ENCODE measurements around the gene RCAN2. TPM values are rescaled to one million over a fixed set of nuclear protein-coding genes. Genes with fewer than 3 reads are reported as not detected.
A peak's percentile ranks its signal among the peaks of the same experiment; 100 is the strongest.

The RCAN2 gene
- total RNA-seq, 1 experiment from 2014 or later, result 4.7 TPM

GRCh38 chr6:46240866-46241565 lies 250.2 kb downstream of the RCAN2 start:
- H4K20me1 ChIP-seq (ENCODE audit: insufficient read depth, low read depth, low read length), result no peaks in the 10 kb centered on the region
- H3K27ac ChIP-seq (ENCODE audit: low read length), result no peak overlapping the region
- no peaks in the 10 kb centered on the region for H3K9me3 ChIP-seq (ENCODE audit: low read length)
- no peaks in the 10 kb centered on the region for H3K79me2 ChIP-seq (ENCODE audit: low read length)
- H3K4me3 ChIP-seq (ENCODE audit: low read length), result no peak overlapping the region
- no peak overlapping the region for H3K4me2 ChIP-seq (ENCODE audit: low read depth, low read length, poor library complexity, severe bottlenecking)
- no peak overlapping the region for H2AFZ ChIP-seq (ENCODE audit: low read length)
- H3K9me2 ChIP-seq (replicated peaks; ENCODE audit: insufficient read depth, low read length), result no peaks in the 10 kb centered on the region
- H3K4me1 ChIP-seq (ENCODE audit: low read length), result peaks cover 9% of the 10 kb centered on the region
- no peaks in the 10 kb centered on the region for H3K27me3 ChIP-seq (ENCODE audit: low read length)
- DNase-seq, result no peak
- no peak overlapping the region for H3K9ac ChIP-seq (ENCODE audit: low read length)
- H3K36me3 ChIP-seq (ENCODE audit: insufficient read depth, low read length), result no peaks in the 10 kb centered on the region

- Histone ChIP-seq H3K4me1 (ENCODE audit: low read length) (no peaks in the 10 kb centered on the region), H4K20me1 (ENCODE audit: insufficient read depth, low read depth, low read length) (no peaks in the 10 kb centered on the region), H3K9ac (ENCODE audit: low read length) (no peak overlapping the region), H2AFZ (ENCODE audit: low read length) (no peak overlapping the region), H3K9me3 (ENCODE audit: low read length) (no peaks in the 10 kb centered on the region), H3K4me3 (ENCODE audit: low read length) (no peak overlapping the region), H3K27ac (ENCODE audit: low read length) (no peak overlapping the region), H3K4me2 (ENCODE audit: low read depth, low read length, poor library complexity, severe bottlenecking) (no peak overlapping the region), H3K9me2 (replicated peaks; ENCODE audit: insufficient read depth, low read length) (no peaks in the 10 kb centered on the region), H3K79me2 (ENCODE audit: low read length) (no peaks in the 10 kb centered on the region), H3K27me3 (ENCODE audit: low read length) (no peaks in the 10 kb centered on the region), H3K36me3 (ENCODE audit: insufficient read depth, low read length) (no peaks in the 10 kb centered on the region)
- no peak for DNase-seq
These were observed 254.5 kb downstream of the RCAN2 start for GRCh38 chr6:46236752-46237151.

- Histone ChIP-seq H3K9me2 (replicated peaks; ENCODE audit: insufficient read depth, low read length) (no peaks in the 10 kb centered on the region), H3K27me3 (ENCODE audit: low read length) (no peaks in the 10 kb centered on the region), H3K4me2 (ENCODE audit: low read depth, low read length, poor library complexity, severe bottlenecking) (no peak overlapping the region), H4K20me1 (ENCODE audit: insufficient read depth, low read depth, low read length) (no peaks in the 10 kb centered on the region), H3K27ac (ENCODE audit: low read length) (no peak overlapping the region), H3K4me1 (ENCODE audit: low read length) (no peaks in the 10 kb centered on the region), H3K79me2 (ENCODE audit: low read length) (no peaks in the 10 kb centered on the region), H3K4me3 (ENCODE audit: low read length) (no peak overlapping the region), H2AFZ (ENCODE audit: low read length) (no peak overlapping the region), H3K36me3 (ENCODE audit: insufficient read depth, low read length) (no peaks in the 10 kb centered on the region), H3K9ac (ENCODE audit: low read length) (no peak overlapping the region), H3K9me3 (ENCODE audit: low read length) (no peaks in the 10 kb centered on the region)
- DNase-seq, result no peak
These were observed 256.0 kb downstream of the RCAN2 start for GRCh38 chr6:46235242-46235641.

GRCh38 chr6:46234700-46235099 lies 256.5 kb downstream of the RCAN2 start:
- no peaks in the 10 kb centered on the region for H3K9me3 ChIP-seq (ENCODE audit: low read length)
- no peak overlapping the region for H2AFZ ChIP-seq (ENCODE audit: low read length)
- no peaks in the 10 kb centered on the region for H3K9me2 ChIP-seq (replicated peaks; ENCODE audit: insufficient read depth, low read length)
- H3K9ac ChIP-seq (ENCODE audit: low read length), result no peak overlapping the region
- no peak overlapping the region for H3K27ac ChIP-seq (ENCODE audit: low read length)
- H3K4me2 ChIP-seq (ENCODE audit: low read depth, low read length, poor library complexity, severe bottlenecking), result no peak overlapping the region
- no peaks in the 10 kb centered on the region for H4K20me1 ChIP-seq (ENCODE audit: insufficient read depth, low read depth, low read length)
- no peak overlapping the region for H3K4me3 ChIP-seq (ENCODE audit: low read length)
- DNase-seq, result no peak
- H3K36me3 ChIP-seq (ENCODE audit: insufficient read depth, low read length), result no peaks in the 10 kb centered on the region
- H3K79me2 ChIP-seq (ENCODE audit: low read length), result no peaks in the 10 kb centered on the region
- no peaks in the 10 kb centered on the region for H3K27me3 ChIP-seq (ENCODE audit: low read length)
- H3K4me1 ChIP-seq (ENCODE audit: low read length), result no peaks in the 10 kb centered on the region

- no peak overlapping the region for H2AFZ ChIP-seq (ENCODE audit: low read length)
- no peaks in the 10 kb centered on the region for H3K4me1 ChIP-seq (ENCODE audit: low read length)
- H3K27ac ChIP-seq (ENCODE audit: low read length), result no peak overlapping the region
- no peaks in the 10 kb centered on the region for H4K20me1 ChIP-seq (ENCODE audit: insufficient read depth, low read depth, low read length)
- H3K27me3 ChIP-seq (ENCODE audit: low read length), result no peaks in the 10 kb centered on the region
- no peaks in the 10 kb centered on the region for H3K9me3 ChIP-seq (ENCODE audit: low read length)
- H3K9me2 ChIP-seq (replicated peaks; ENCODE audit: insufficient read depth, low read length), result no peaks in the 10 kb centered on the region
- no peaks in the 10 kb centered on the region for H3K79me2 ChIP-seq (ENCODE audit: low read length)
- H3K36me3 ChIP-seq (ENCODE audit: insufficient read depth, low read length), result no peaks in the 10 kb centered on the region
- DNase-seq, result no peak
- H3K4me3 ChIP-seq (ENCODE audit: low read length), result no peak overlapping the region
- no peak overlapping the region for H3K9ac ChIP-seq (ENCODE audit: low read length)
- H3K4me2 ChIP-seq (ENCODE audit: low read depth, low read length, poor library complexity, severe bottlenecking), result no peak overlapping the region
These were observed 257.1 kb downstream of the RCAN2 start for GRCh38 chr6:46234156-46234556.

GRCh38 chr6:46233129-46233528 lies 258.1 kb downstream of the RCAN2 start:
- no peaks in the 10 kb centered on the region for H3K9me2 ChIP-seq (replicated peaks; ENCODE audit: insufficient read depth, low read length)
- H3K4me1 ChIP-seq (ENCODE audit: low read length), result no peaks in the 10 kb centered on the region
- DNase-seq, result no peak

GRCh38 chr6:46222286-46222685 lies 269.0 kb downstream of the RCAN2 start:
- H3K27ac ChIP-seq (ENCODE audit: low read length), result no peak overlapping the region
- no peak for DNase-seq
- peaks cover 35% of the 10 kb centered on the region for H3K4me1 ChIP-seq (ENCODE audit: low read length)
- no peak overlapping the region for H3K9ac ChIP-seq (ENCODE audit: low read length)
- H2AFZ ChIP-seq (ENCODE audit: low read length), result no peak overlapping the region
- no peaks in the 10 kb centered on the region for H3K9me2 ChIP-seq (replicated peaks; ENCODE audit: insufficient read depth, low read length)
- no peaks in the 10 kb centered on the region for H3K9me3 ChIP-seq (ENCODE audit: low read length)
- H3K27me3 ChIP-seq (ENCODE audit: low read length), result no peaks in the 10 kb centered on the region
- H3K4me2 ChIP-seq (ENCODE audit: low read depth, low read length, poor library complexity, severe bottlenecking), result no peak overlapping the region
- H3K36me3 ChIP-seq (ENCODE audit: insufficient read depth, low read length), result no peaks in the 10 kb centered on the region
- no peaks in the 10 kb centered on the region for H3K79me2 ChIP-seq (ENCODE audit: low read length)
- no peak overlapping the region for H3K4me3 ChIP-seq (ENCODE audit: low read length)
- H4K20me1 ChIP-seq (ENCODE audit: insufficient read depth, low read depth, low read length), result no peaks in the 10 kb centered on the region

More at GRCh38 chr6:46233129-46233528, 258.1 kb downstream of the RCAN2 start:
- H3K9ac ChIP-seq (ENCODE audit: low read length), result no peak overlapping the region
- no peaks in the 10 kb centered on the region for H3K27me3 ChIP-seq (ENCODE audit: low read length)
- H4K20me1 ChIP-seq (ENCODE audit: insufficient read depth, low read depth, low read length), result no peaks in the 10 kb centered on the region
- no peak overlapping the region for H3K4me2 ChIP-seq (ENCODE audit: low read depth, low read length, poor library complexity, severe bottlenecking)
- H3K4me3 ChIP-seq (ENCODE audit: low read length), result no peak overlapping the region
- no peaks in the 10 kb centered on the region for H3K36me3 ChIP-seq (ENCODE audit: insufficient read depth, low read length)
- no peak overlapping the region for H2AFZ ChIP-seq (ENCODE audit: low read length)
- H3K9me3 ChIP-seq (ENCODE audit: low read length), result no peaks in the 10 kb centered on the region
- H3K27ac ChIP-seq (ENCODE audit: low read length), result no peak overlapping the region
- no peaks in the 10 kb centered on the region for H3K79me2 ChIP-seq (ENCODE audit: low read length)

GRCh38 chr6:46221222-46221793 lies 269.9 kb downstream of the RCAN2 start:
- Histone ChIP-seq H4K20me1 (ENCODE audit: insufficient read depth, low read depth, low read length) (no peaks in the 10 kb centered on the region), H3K36me3 (ENCODE audit: insufficient read depth, low read length) (no peaks in the 10 kb centered on the region), H3K9me3 (ENCODE audit: low read length) (no peaks in the 10 kb centered on the region), H3K4me1 (ENCODE audit: low read length) (peaks cover 35% of the 10 kb centered on the region), H3K27ac (ENCODE audit: low read length) (0 out of 2 replicates have a peak overlapping the region, but pooled peaks have one; percentile 35), H3K9ac (ENCODE audit: low read length) (no peak overlapping the region), H3K4me3 (ENCODE audit: low read length) (no peak overlapping the region), H3K4me2 (ENCODE audit: low read depth, low read length, poor library complexity, severe bottlenecking) (peak overlapping the region; percentile 47), H3K79me2 (ENCODE audit: low read length) (no peaks in the 10 kb centered on the region), H2AFZ (ENCODE audit: low read length) (no peak overlapping the region), H3K27me3 (ENCODE audit: low read length) (no peaks in the 10 kb centered on the region), H3K9me2 (replicated peaks; ENCODE audit: insufficient read depth, low read length) (no peaks in the 10 kb centered on the region)
- peak; percentile 87 for DNase-seq
